Adrenal gland (tissue), 12 donors: ENCODE measurements around the gene NOTCH3. TPM values are rescaled to one million over a fixed set of nuclear protein-coding genes. Genes with fewer than 3 reads are reported as not detected.

Experiments used
- DNase-seq, 7 donors: peaks; one replicate each; pipeline ENCODE4 v3.0.0-alpha.2; 2019 to 2020
- H3K27ac ChIP-seq, 5 donors: fragments of 200-600 bp; sonication (generic) in 4 of 5; 1 replicate in 3 of 5; 2 replicates in 2 of 5; pipeline versions ENCODE4 v1.5.1 to v1.8.0; 2016 to 2020; ENCODE audit warnings: mild to moderate bottlenecking in 1 of 5
- H3K27me3 ChIP-seq: fragments of 200-600 bp; 2 replicates; pipeline ENCODE4 v1.8.0; 2021
- H3K36me3 ChIP-seq, 2 donors: fragments of 200-600 bp; replicated peaks in 1 of 2; 1 replicate in 1 of 2; 2 replicates in 1 of 2; pipeline versions ENCODE4 v1.5.1 to v1.8.0; 2018 to 2022
- H3K4me1 ChIP-seq, 2 donors: fragments of 200-600 bp; replicated peaks in 1 of 2; 1 replicate in 1 of 2; 2 replicates in 1 of 2; pipeline versions ENCODE4 v1.5.1 to v1.8.0; 2018 to 2021
- H3K4me3 ChIP-seq, 4 donors: fragments of 200-600 bp; sonication (generic) in 3 of 4; one replicate each; pipeline ENCODE4 v1.5.1; 2016 to 2018
- H3K9me3 ChIP-seq, 3 donors: fragments of 200-600 bp; sonication (generic) in 1 of 3; replicated peaks in 1 of 3; 1 replicate in 2 of 3; 2 replicates in 1 of 3; pipeline versions ENCODE4 v1.5.1 to v1.8.0; 2016 to 2021
- POLR2A ChIP-seq, 2 donors: fragments of 450-650 bp; IDR thresholded peaks; one replicate each; pipeline ENCODE4 v1.6.1; 2017; ENCODE audit warnings: antibody characterized with exemption in 2 of 2, mild to moderate bottlenecking in 2 of 2, moderate library complexity in 1 of 2
- WGBS, 4 donors: extraction: QIAGEN DNeasy Blood & Tissue Kit in 2 of 4; methylation state at CpG; one replicate each; pipeline versions ENCODE4 v1.1.5 to v1.1.7; 2013 to 2017; 5-methylcytosine and 5-hydroxymethylcytosine counted together
- intact Hi-C, 2 donors: fragments of 100-400 bp; cut with DNase I; formaldehyde crosslinking; loops; one replicate each; pipeline versions ENCODE4 v1.14.1 to v1.15.0; 2022 to 2023
- polyA plus RNA-seq, 3 donors: library from polyadenylated mRNA; stranded (reverse); fragments of 200-250 nt in 2 of 3; fragments of 350-450 nt in 1 of 3; fragmentation: Illumina TruSeq in 1 of 3; extraction: RNeasy Lipid Tissue Mini Kit (QIAGEN cat#74804) in 1 of 3; gene quantifications; one replicate each; pipeline ENCODE4 v1.2.3, GENCODE V29; 2013 to 2014
- total RNA-seq, 9 donors: library from RNA; depleted of rRNA in 4 of 9; stranded (reverse); fragments of >200 nt in 4 of 9; fragments of 120-200 nt in 1 of 9; fragmentation: NEBNext Ultra II Directional in 1 of 9; extraction: Animal tissue kit (Norgen Biotek cat#: 25700) in 1 of 9; gene quantifications; one replicate each; pipeline versions ENCODE4 v1.1.0 to v1.2.4, GENCODE V29; 2013 to 2023
- TF ChIP-seq, protein P1 (sequence below), 6 experiments: fragments of 450-650 bp in 4 of 6; fragments of 200-600 bp in 2 of 6; sonication (generic) in 1 of 6; IDR thresholded peaks; 1 replicate in 5 of 6; 2 replicates in 1 of 6; pipeline versions ENCODE4 v1.5.1 to v1.8.0; 2016 to 2021; ENCODE audit warnings: antibody characterized with exemption in 6 of 6, mild to moderate bottlenecking in 2 of 6, moderate library complexity in 1 of 6
- donor health status: healthy with polysubstance abuse.
- donor health status: Bipolar disorder and iron deficiency.
- donor health status: DM: yes; HTN: yes; CAD: no.
- donor health status: DM: no; HTN: no; CAD: no.
- donor health status: DM: no; HTN: no; CAD: no.
- donor health status: DM: yes; HTN: yes; CAD: no.

NOTCH3 gene
- total and polyA plus RNA-seq, 12 donors = 3.7 to 39.3 (median 12.8) TPM

DNA sequence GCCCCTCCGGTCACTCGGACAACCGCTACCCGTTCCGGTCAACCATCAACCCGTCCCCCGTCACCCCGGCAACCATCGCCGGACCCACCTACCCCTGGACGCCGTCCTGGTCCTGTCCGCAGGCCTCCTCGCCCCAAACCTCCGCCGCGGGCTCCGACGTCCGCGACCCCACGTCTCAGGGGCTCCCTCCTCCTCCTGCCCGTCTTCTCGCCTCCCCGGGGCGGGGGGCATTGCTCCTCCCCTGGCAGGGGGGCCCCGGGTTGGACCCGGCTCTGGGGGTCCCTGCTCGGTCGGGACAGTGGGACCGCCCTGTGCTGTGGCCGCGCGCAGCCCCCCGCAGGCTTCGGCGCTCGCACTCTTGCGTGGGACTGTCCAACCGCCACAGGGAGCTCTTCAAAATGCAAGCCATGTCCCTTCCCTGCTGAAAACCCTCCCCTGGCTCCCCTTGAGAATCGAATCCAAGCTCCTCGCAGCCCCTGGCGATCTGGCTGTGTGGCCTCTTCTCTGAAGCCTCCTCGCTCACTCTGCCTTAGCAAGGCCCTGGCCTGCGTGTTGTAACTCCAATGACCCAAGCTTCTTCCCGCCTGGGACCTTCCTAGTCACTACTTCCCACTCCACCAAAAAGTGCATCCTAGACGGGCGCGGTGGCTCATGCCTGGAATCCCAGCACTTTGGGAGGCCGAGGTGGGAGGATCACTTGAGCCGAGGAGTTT lies 23.0 kb upstream of the NOTCH3 start:
- 13 to 50% (median 19%) methylated on average over 10 to 51 of the region's 51 CpGs for WGBS, 4 donors
- TF ChIP-seq, protein P1, sequence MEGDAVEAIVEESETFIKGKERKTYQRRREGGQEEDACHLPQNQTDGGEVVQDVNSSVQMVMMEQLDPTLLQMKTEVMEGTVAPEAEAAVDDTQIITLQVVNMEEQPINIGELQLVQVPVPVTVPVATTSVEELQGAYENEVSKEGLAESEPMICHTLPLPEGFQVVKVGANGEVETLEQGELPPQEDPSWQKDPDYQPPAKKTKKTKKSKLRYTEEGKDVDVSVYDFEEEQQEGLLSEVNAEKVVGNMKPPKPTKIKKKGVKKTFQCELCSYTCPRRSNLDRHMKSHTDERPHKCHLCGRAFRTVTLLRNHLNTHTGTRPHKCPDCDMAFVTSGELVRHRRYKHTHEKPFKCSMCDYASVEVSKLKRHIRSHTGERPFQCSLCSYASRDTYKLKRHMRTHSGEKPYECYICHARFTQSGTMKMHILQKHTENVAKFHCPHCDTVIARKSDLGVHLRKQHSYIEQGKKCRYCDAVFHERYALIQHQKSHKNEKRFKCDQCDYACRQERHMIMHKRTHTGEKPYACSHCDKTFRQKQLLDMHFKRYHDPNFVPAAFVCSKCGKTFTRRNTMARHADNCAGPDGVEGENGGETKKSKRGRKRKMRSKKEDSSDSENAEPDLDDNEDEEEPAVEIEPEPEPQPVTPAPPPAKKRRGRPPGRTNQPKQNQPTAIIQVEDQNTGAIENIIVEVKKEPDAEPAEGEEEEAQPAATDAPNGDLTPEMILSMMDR (IDR thresholded peaks at IDR 0.05) = no peak
- no peak for TF ChIP-seq POLR2A (IDR thresholded peaks at IDR 0.05)
- peak overlapping the region in 2 of 5 donors; percentile 23 to 41 for H3K27ac ChIP-seq
- no peaks in the 10 kb centered on the region for H3K9me3 ChIP-seq
- intact Hi-C loops = no loop called here
- H3K36me3 ChIP-seq = no peaks in the 10 kb centered on the region
- no peak for DNase-seq
- H3K4me3 ChIP-seq = peak overlapping the region in 2 of 4 donors; percentile 23 to 75
- H3K4me1 ChIP-seq = peaks cover 5 to 10% of the 10 kb centered on the region in 2 donors
- no peaks in the 10 kb centered on the region for H3K27me3 ChIP-seq

DNA sequence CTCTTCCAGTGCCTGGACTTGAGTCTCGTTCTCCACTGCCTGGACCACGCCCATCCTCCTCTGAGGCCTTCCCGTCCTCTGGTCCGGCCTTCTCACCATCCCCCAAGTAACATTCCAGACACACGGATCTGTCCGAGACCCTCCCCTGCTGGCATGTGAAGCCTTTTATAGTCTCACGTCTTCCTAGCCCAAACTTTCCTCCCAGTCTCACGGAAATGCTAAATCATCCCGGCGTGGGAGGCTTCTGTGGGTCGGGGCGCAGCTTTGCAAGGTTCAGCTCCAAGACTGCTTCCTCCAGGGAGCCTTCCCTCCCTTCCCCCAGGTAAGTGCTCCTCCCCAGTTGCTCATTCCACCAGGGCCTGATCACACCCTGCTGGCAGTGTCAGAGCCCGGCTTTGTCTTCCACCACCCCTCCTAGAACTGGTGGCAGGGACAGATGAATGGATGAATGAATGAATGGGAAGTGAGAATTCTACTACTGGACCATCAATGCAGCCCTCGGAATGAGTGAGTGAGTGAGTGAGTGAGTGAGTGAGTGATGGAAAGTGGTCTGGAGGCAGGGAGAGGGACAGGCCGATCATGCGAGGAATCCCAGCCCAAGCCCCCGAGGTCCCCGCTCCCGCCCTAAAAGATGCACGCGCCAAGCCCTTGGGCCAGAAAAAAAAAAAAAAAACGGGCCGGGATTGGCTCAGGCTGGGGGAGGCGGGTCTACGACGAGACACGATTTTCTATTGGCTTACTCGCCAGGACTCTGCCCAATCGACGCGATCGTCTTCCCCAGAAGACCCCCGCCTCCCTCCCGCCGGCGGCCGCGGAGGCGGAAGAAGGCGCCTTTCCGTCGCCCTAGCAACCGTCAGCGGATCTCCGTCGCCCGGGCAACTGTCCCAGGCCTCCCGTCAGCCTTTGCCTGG lies 22.2 kb upstream of the NOTCH3 start:
- Histone ChIP-seq H3K4me3 (peak overlapping the region in 2 of 4 donors; percentile 23 to 75), H3K36me3 (no peaks in the 10 kb centered on the region), H3K27ac (peak overlapping the region in 1 of 5 donors; percentile 41), H3K27me3 (no peaks in the 10 kb centered on the region), H3K4me1 (peaks cover 5 to 10% of the 10 kb centered on the region in 2 donors), H3K9me3 (no peaks in the 10 kb centered on the region)
- no peak for TF ChIP-seq POLR2A (IDR thresholded peaks at IDR 0.05)
- TF ChIP-seq, protein P1 (IDR thresholded peaks at IDR 0.05) = no peak
- intact Hi-C loops = no loop called here
- WGBS, 4 donors = 2 to 5% (median 2%) methylated on average over 22 to 48 of the region's 48 CpGs
- DNase-seq = peak; percentile 87 to 96 (median 92)

DNA sequence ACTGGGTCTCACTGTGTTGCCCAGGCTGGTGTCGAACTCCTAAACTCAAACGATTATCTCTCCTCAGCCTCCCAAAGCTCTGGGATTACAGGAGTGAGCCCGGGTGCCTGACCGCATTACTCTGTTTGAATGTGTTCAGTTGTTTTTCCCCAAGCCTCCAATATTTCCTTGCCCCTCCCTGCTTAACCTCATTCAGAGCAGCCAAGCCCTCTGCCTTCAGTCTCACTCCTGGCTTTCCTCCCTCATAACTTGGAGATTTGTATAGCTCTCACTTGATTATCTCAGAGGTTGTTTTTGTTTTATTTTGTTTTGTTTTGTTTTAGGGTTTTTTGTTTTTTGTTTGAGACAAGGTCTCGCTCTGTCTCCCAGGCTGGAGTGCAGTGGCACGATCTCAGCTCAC lies 20.0 kb upstream of the NOTCH3 start:
- DNase-seq = no peak
- intact Hi-C loops = no loop called here
- Histone ChIP-seq H3K27ac (no peak overlapping the region), H3K9me3 (no peaks in the 10 kb centered on the region), H3K36me3 (no peaks in the 10 kb centered on the region), H3K27me3 (no peaks in the 10 kb centered on the region), H3K4me3 (no peak overlapping the region), H3K4me1 (peaks cover 5 to 10% of the 10 kb centered on the region in 2 donors)
- WGBS, 4 donors = 63 to 74% (median 70%) methylated on average over 6 of the region's 6 CpGs
- TF ChIP-seq, protein P1 (IDR thresholded peaks at IDR 0.05) = no peak
- no peak for TF ChIP-seq POLR2A (IDR thresholded peaks at IDR 0.05)

DNA sequence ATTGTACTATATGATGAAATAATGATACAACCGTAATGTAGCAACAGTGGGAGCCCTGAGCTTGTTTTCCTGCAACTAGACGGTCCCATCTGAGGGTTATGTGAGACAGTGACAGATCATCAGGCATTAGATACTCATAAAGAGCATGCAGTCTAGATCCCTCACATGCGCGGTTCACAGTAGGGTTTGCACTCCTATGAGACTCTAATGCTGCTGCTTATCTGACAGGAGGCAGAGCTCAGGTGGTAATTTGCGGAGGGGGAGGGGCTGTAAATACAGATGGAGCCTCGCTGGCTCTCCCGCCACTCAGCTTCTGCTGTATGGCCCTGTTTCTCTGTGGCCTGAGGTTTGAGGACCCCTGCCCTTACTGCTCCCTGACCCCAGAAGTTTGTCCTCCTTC lies 17.7 kb upstream of the NOTCH3 start:
- no peak for TF ChIP-seq POLR2A (IDR thresholded peaks at IDR 0.05)
- TF ChIP-seq, protein P1 (IDR thresholded peaks at IDR 0.05) = no peak
- intact Hi-C loops = no loop called here
- Histone ChIP-seq H3K36me3 (no peaks in the 10 kb centered on the region), H3K9me3 (no peaks in the 10 kb centered on the region), H3K27me3 (no peaks in the 10 kb centered on the region), H3K4me3 (no peak overlapping the region), H3K27ac (no peak overlapping the region), H3K4me1 (peaks cover 0 to 4% of the 10 kb centered on the region in 2 donors)
- DNase-seq = no peak
- WGBS, 4 donors = 75 to 83% (median 77%) methylated on average over 7 of the region's 7 CpGs
